Tibial nerve (tissue), 4 donors: Measurements from ENCODE around the gene NMRK1.

Experiments
- EP300 ChIP-seq, 2 donors: sonication (generic); formaldehyde crosslinking; IDR thresholded peaks; one replicate each; pipeline ENCODE4 v1.6.1; 2017; ENCODE audit warnings: antibody characterized with exemption in 2 of 2, mild to moderate bottlenecking in 1 of 2
- POLR2A ChIP-seq, 2 donors: fragments of 450-650 bp; IDR thresholded peaks; one replicate each; pipeline ENCODE4 v1.6.1; 2017; ENCODE audit warnings: antibody characterized with exemption in 2 of 2, mild to moderate bottlenecking in 2 of 2, moderate library complexity in 2 of 2
- TF ChIP-seq, protein P1 (sequence below), 5 experiments: fragments of 200-600 bp in 3 of 5; fragments of 450-650 bp in 2 of 5; sonication (generic) in 3 of 5; IDR thresholded peaks; one replicate each; pipeline ENCODE4 v1.5.1; 2016 to 2019; ENCODE audit warnings: antibody characterized with exemption in 5 of 5, mild to moderate bottlenecking in 3 of 5, moderate library complexity in 2 of 5

DNA sequence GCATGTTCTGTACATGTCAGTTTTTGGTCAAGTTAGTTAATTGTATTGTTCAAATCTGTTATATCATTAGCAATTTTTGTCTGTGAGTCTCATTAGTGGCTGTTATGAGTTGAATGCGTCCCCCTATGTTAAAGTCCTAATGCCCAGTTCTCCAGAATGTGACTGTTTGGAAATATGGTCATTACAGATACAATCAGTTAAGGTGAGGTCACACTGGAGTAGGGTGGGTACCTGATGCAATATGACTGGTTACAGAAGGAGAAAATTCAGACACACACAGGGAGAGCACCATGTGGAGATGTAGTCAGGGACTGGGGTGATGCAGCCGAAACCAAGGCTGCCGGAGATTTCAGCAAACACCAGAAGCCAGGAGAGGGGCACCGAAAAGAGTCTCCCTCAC is 15.1 kb downstream of the NMRK1 start:
- TF ChIP-seq, protein P1, sequence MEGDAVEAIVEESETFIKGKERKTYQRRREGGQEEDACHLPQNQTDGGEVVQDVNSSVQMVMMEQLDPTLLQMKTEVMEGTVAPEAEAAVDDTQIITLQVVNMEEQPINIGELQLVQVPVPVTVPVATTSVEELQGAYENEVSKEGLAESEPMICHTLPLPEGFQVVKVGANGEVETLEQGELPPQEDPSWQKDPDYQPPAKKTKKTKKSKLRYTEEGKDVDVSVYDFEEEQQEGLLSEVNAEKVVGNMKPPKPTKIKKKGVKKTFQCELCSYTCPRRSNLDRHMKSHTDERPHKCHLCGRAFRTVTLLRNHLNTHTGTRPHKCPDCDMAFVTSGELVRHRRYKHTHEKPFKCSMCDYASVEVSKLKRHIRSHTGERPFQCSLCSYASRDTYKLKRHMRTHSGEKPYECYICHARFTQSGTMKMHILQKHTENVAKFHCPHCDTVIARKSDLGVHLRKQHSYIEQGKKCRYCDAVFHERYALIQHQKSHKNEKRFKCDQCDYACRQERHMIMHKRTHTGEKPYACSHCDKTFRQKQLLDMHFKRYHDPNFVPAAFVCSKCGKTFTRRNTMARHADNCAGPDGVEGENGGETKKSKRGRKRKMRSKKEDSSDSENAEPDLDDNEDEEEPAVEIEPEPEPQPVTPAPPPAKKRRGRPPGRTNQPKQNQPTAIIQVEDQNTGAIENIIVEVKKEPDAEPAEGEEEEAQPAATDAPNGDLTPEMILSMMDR (IDR thresholded peaks at IDR 0.05), result no peak
- TF ChIP-seq EP300 (IDR thresholded peaks at IDR 0.05) (no peak), POLR2A (IDR thresholded peaks at IDR 0.05) (no peak)
